Esophagus mucosa (tissue), 1 donor: ENCODE measurements around the gene SMYD3. TPM values are rescaled to one million over a fixed set of nuclear protein-coding genes. Genes with fewer than 3 reads are reported as not detected.
"Not testable (repeated sequence)": the region's sequence is repeated elsewhere in the genome, so short reads cannot be mapped to it uniquely, and the experiment has no call there.

Experiments used
- ATAC-seq: fragments of 200-7000 bp; cut with Tn5 transposase; one replicate; pipeline ENCODE4 v1.9.1; 2020
- total RNA-seq: library from RNA; stranded (reverse); gene quantifications from one replicate; pipeline ENCODE4 v1.2.4, GENCODE V29; 2023
- donor health status: DM: yes; HTN: yes; CAD: no.

The SMYD3 gene
- total RNA-seq, 1 donor from 2014 or later: 6.9 TPM

- ATAC-seq: no peak
Observed at GRCh38 chr1:245788886-245789285, 718.2 kb downstream of the SMYD3 start.

GRCh38 chr1:245788269-245788668 is 718.8 kb downstream of the SMYD3 start:
- ATAC-seq: no peak

GRCh38 chr1:245786948-245787347 is 720.1 kb downstream of the SMYD3 start:
- ATAC-seq: no peak

GRCh38 chr1:245779797-245780755 is 727.0 kb downstream of the SMYD3 start:
- no peak for ATAC-seq

GRCh38 chr1:245777752-245778151 is 729.3 kb downstream of the SMYD3 start:
- no peak for ATAC-seq

- no peak for ATAC-seq
Observed at GRCh38 chr1:245776694-245777332, 730.3 kb downstream of the SMYD3 start.

GRCh38 chr1:245776139-245776538 is 730.9 kb downstream of the SMYD3 start:
- no peak for ATAC-seq

GRCh38 chr1:245774931-245775330 is 732.1 kb downstream of the SMYD3 start:
- ATAC-seq: not testable (repeated sequence)

- ATAC-seq: no peak
Observed at GRCh38 chr1:245774196-245774595, 732.9 kb downstream of the SMYD3 start.

GRCh38 chr1:245773344-245773743 is 733.7 kb downstream of the SMYD3 start:
- ATAC-seq: no peak

- ATAC-seq: no peak
Observed at GRCh38 chr1:245772739-245773138, 734.3 kb downstream of the SMYD3 start.

GRCh38 chr1:245772325-245772724 is 734.8 kb downstream of the SMYD3 start:
- no peak for ATAC-seq

GRCh38 chr1:245771511-245772281 is 735.4 kb downstream of the SMYD3 start:
- ATAC-seq: no peak

- ATAC-seq: no peak
Observed at GRCh38 chr1:245770156-245770555, 736.9 kb downstream of the SMYD3 start.

- ATAC-seq: no peak
Observed at GRCh38 chr1:245768596-245768995, 738.5 kb downstream of the SMYD3 start.

GRCh38 chr1:245765230-245766000 is 741.7 kb downstream of the SMYD3 start:
- ATAC-seq: no peak

- no peak for ATAC-seq
Observed at GRCh38 chr1:245763873-245764331, 743.2 kb downstream of the SMYD3 start.

- ATAC-seq: no peak
Observed at GRCh38 chr1:245762396-245762910, 744.6 kb downstream of the SMYD3 start.

- no peak for ATAC-seq
Observed at GRCh38 chr1:245760301-245760700, 746.8 kb downstream of the SMYD3 start.

GRCh38 chr1:245754463-245754961 is 752.6 kb downstream of the SMYD3 start:
- ATAC-seq: no peak

GRCh38 chr1:245753807-245754206 is 753.3 kb downstream of the SMYD3 start:
- ATAC-seq: no peak

GRCh38 chr1:245752561-245752960 is 754.5 kb downstream of the SMYD3 start:
- ATAC-seq: no peak
